ENCODE data around the gene LBHD1. TPM values are rescaled to one million over a fixed set of nuclear protein-coding genes. Genes with fewer than 3 reads are reported as not detected.

The LBHD1 gene
- total and polyA plus RNA-seq, 2 donors from 2014 or later, result 5.3 to 7.9 TPM

GRCh38 chr11:62667460-62667859 lies 4.6 kb downstream of the LBHD1 start:
- no peak overlapping the region for H3K9ac ChIP-seq (ENCODE audit: low read length in 3 of 3)
- H3K9me3 ChIP-seq (ENCODE audit: control insufficient read depth in 2 of 3, insufficient read depth in 1 of 3, low read length in 3 of 3), result no peaks in the 10 kb centered on the region
- no peak for FAIRE-seq
- no peak for DNase-seq
- H3K4me1 ChIP-seq (ENCODE audit: control insufficient read depth in 2 of 3, insufficient read depth in 2 of 3, low read depth in 1 of 3, low read length in 3 of 3), result peaks cover 2 to 16% (median 14%) of the 10 kb centered on the region in 3 donors
- intact Hi-C loops (cut with DNase I), result no loop called here
- H3K36me3 ChIP-seq (ENCODE audit: control insufficient read depth in 2 of 3, insufficient read depth in 3 of 3, low read length in 3 of 3), result no peaks in the 10 kb centered on the region
- H3K27me3 ChIP-seq (ENCODE audit: control insufficient read depth, insufficient read depth, low read length), result no peaks in the 10 kb centered on the region
- H3K27ac ChIP-seq (ENCODE audit: low read depth in 2 of 2, low read length in 2 of 2), result no peak overlapping the region
- H3K4me3 ChIP-seq (ENCODE audit: low read length in 3 of 3), result no peak overlapping the region
- TF ChIP-seq, protein P1, sequence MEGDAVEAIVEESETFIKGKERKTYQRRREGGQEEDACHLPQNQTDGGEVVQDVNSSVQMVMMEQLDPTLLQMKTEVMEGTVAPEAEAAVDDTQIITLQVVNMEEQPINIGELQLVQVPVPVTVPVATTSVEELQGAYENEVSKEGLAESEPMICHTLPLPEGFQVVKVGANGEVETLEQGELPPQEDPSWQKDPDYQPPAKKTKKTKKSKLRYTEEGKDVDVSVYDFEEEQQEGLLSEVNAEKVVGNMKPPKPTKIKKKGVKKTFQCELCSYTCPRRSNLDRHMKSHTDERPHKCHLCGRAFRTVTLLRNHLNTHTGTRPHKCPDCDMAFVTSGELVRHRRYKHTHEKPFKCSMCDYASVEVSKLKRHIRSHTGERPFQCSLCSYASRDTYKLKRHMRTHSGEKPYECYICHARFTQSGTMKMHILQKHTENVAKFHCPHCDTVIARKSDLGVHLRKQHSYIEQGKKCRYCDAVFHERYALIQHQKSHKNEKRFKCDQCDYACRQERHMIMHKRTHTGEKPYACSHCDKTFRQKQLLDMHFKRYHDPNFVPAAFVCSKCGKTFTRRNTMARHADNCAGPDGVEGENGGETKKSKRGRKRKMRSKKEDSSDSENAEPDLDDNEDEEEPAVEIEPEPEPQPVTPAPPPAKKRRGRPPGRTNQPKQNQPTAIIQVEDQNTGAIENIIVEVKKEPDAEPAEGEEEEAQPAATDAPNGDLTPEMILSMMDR (IDR thresholded peaks at IDR 0.05; ENCODE audit: borderline replicate concordance, extremely low read depth, insufficient read depth), result no peak

GRCh38 chr11:62666259-62666926 lies 5.7 kb downstream of the LBHD1 start:
- H3K36me3 ChIP-seq (ENCODE audit: control insufficient read depth in 2 of 3, insufficient read depth in 3 of 3, low read length in 3 of 3), result no peaks in the 10 kb centered on the region

DNA sequence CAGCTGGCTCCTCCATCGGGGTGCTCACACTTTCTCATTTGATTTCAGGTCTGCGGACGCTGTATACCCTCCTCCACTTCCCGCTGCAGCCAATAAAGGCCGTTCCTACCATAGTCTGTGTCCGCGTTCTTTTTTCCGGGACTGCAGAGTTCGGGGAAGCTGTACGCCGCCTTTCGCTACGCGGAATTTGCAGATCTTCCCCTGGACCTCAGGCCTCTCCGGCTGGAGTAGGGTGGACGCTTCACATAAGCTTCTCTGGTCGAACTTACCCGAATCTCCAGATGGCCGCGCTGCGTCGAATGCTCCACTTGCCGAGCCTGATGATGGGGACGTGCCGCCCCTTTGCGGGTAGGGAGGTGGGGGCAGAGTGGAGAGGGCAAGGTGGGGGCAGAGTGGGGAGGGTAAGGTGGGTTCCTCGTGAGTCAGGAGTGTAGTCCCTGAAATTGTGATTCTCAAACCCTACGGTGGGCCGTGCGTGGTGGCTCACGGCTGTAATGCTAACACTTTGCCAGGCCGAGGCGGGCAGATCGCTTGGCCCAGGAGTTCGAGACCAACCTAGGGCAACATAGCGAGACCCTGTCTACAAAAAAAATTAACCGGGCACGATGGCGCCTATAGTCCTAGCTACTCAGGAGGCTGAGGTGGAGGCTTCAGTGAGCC lies 6.3 kb downstream of the LBHD1 start:
- no peaks in the 10 kb centered on the region for H3K36me3 ChIP-seq (ENCODE audit: control insufficient read depth in 2 of 3, insufficient read depth in 3 of 3, low read length in 3 of 3)
- H3K9me3 ChIP-seq (ENCODE audit: control insufficient read depth in 2 of 3, insufficient read depth in 1 of 3, low read length in 3 of 3), result no peaks in the 10 kb centered on the region
- H3K4me1 ChIP-seq (ENCODE audit: control insufficient read depth in 2 of 3, insufficient read depth in 2 of 3, low read depth in 1 of 3, low read length in 3 of 3), result peaks cover 2 to 16% (median 11%) of the 10 kb centered on the region in 3 donors
- intact Hi-C loops (cut with DNase I), result no loop called here
- H3K27me3 ChIP-seq (ENCODE audit: control insufficient read depth, insufficient read depth, low read length), result no peaks in the 10 kb centered on the region
- peak overlapping the region; percentile 73 to 93 (median 90) for H3K9ac ChIP-seq (ENCODE audit: low read length in 3 of 3)
- TF ChIP-seq, protein P1 (IDR thresholded peaks at IDR 0.05; ENCODE audit: borderline replicate concordance, extremely low read depth, insufficient read depth), result no peak
- peak in 4 of 5 donors; percentile 83 to 87 (median 84) for DNase-seq
- peak overlapping the region; percentile 87 to 94 (median 93) for H3K4me3 ChIP-seq (ENCODE audit: low read length in 3 of 3)
- H3K27ac ChIP-seq (ENCODE audit: low read depth in 2 of 2, low read length in 2 of 2), result peak overlapping the region; percentile 79 to 89
- FAIRE-seq, result no peak

More at GRCh38 chr11:62666259-62666926, 5.7 kb downstream of the LBHD1 start:
- TF ChIP-seq, protein P1 (IDR thresholded peaks at IDR 0.05; ENCODE audit: borderline replicate concordance, extremely low read depth, insufficient read depth), result no peak
- Histone ChIP-seq H3K4me3 (ENCODE audit: low read length in 3 of 3) (peak overlapping the region; percentile 87 to 94 (median 93)), H3K27ac (ENCODE audit: low read depth in 2 of 2, low read length in 2 of 2) (peak overlapping the region; percentile 79 to 89), H3K4me1 (ENCODE audit: control insufficient read depth in 2 of 3, insufficient read depth in 2 of 3, low read depth in 1 of 3, low read length in 3 of 3) (peaks cover 2 to 16% (median 14%) of the 10 kb centered on the region in 3 donors), H3K9ac (ENCODE audit: low read length in 3 of 3) (peak overlapping the region; percentile 73 to 93 (median 90)), H3K9me3 (ENCODE audit: control insufficient read depth in 2 of 3, insufficient read depth in 1 of 3, low read length in 3 of 3) (no peaks in the 10 kb centered on the region), H3K27me3 (ENCODE audit: control insufficient read depth, insufficient read depth, low read length) (no peaks in the 10 kb centered on the region)
- intact Hi-C loops (cut with DNase I), result no loop called here
- DNase-seq (peak in 2 of 5 donors; percentile 52 to 79), FAIRE-seq (no peak)
